Epithelial cell of esophagus (primary cell): Measurements from ENCODE around the gene DISC1.
A peak's percentile ranks its signal among the peaks of the same experiment; 100 is the strongest.

ENCODE experiments used
- DNase-seq: peaks from one replicate; pipeline ENCODE4 v3.0.0; 2010; ENCODE audit warnings: low read depth
- H3K4me3 ChIP-seq: 2 replicates; pipeline ENCODE4 v1.5.1; 2011; ENCODE audit warnings: mild to moderate bottlenecking, low read length, control low read depth
- CTCF ChIP-seq: IDR thresholded peaks from 2 replicates; pipeline ENCODE4 v1.5.1; 2011; ENCODE audit warnings: low read depth, mild to moderate bottlenecking, low read length, control low read depth, inconsistent platforms; ENCODE audit not compliant: insufficient read depth; ENCODE audit errors: missing control alignments

The DISC1 gene

GRCh38 chr1:231913493-231913892, 286.9 kb downstream of the DISC1 start:
- TF ChIP-seq CTCF, result no peak
- no peak for DNase-seq
- no peak overlapping the region for H3K4me3 ChIP-seq

- DNase-seq, result peak; percentile 63
- no peak overlapping the region for H3K4me3 ChIP-seq
- no peak for TF ChIP-seq CTCF
Observed at GRCh38 chr1:231918239-231919015, 291.8 kb downstream of the DISC1 start.

- DNase-seq, result no peak
- H3K4me3 ChIP-seq, result no peak overlapping the region
- no peak for TF ChIP-seq CTCF
Observed at GRCh38 chr1:231919239-231919885, 292.8 kb downstream of the DISC1 start.

GRCh38 chr1:231919886-231920285, 293.3 kb downstream of the DISC1 start:
- no peak for DNase-seq
- TF ChIP-seq CTCF, result no peak
- H3K4me3 ChIP-seq, result no peak overlapping the region

- H3K4me3 ChIP-seq, result no peak overlapping the region
- TF ChIP-seq CTCF, result no peak
- peak; percentile 37 for DNase-seq
Observed at GRCh38 chr1:231921646-231922345, 295.2 kb downstream of the DISC1 start.

- peak; percentile 36 for DNase-seq
- H3K4me3 ChIP-seq, result no peak overlapping the region
- no peak for TF ChIP-seq CTCF
Observed at GRCh38 chr1:231923491-231924041, 297.0 kb downstream of the DISC1 start.
